MG63 (cell line): ENCODE measurements around the gene CDH20. TPM values are rescaled to one million over a fixed set of nuclear protein-coding genes. Genes with fewer than 3 reads are reported as not detected.

Experiments
- DNase-seq: peaks from one replicate; pipeline ENCODE4 v3.0.0-alpha.2; 2020
- H3K27me3 ChIP-seq: fragments of 250-450 bp; sonication (Bioruptor Pico); 2 replicates; pipeline ENCODE4 v1.5.1; 2020; ENCODE audit warnings: mild to moderate bottlenecking, moderate library complexity
- H3K36me3 ChIP-seq: fragments of 250-450 bp; sonication (Bioruptor Pico); 2 replicates; pipeline ENCODE4 v1.5.1; 2020; ENCODE audit warnings: mild to moderate bottlenecking, moderate library complexity
- H3K4me3 ChIP-seq: fragments of 250-450 bp; sonication (Bioruptor Pico); 2 replicates; pipeline ENCODE4 v1.5.1; 2020; ENCODE audit warnings: mild to moderate bottlenecking, moderate library complexity
- H3K9me3 ChIP-seq: fragments of 250-450 bp; sonication (Bioruptor Pico); 2 replicates; pipeline ENCODE4 v1.5.1; 2020; ENCODE audit warnings: mild to moderate bottlenecking, moderate library complexity
- total RNA-seq: library from RNA; depleted of rRNA; stranded (reverse); fragments of >200 nt; shearing (Covaris generic); gene quantifications from 2 replicates; pipeline ENCODE4 v1.2.3, GENCODE V29; 2014; ENCODE audit warnings: low replicate concordance

Gene CDH20
- total RNA-seq, 1 experiment from 2014 or later: not detected

DNA sequence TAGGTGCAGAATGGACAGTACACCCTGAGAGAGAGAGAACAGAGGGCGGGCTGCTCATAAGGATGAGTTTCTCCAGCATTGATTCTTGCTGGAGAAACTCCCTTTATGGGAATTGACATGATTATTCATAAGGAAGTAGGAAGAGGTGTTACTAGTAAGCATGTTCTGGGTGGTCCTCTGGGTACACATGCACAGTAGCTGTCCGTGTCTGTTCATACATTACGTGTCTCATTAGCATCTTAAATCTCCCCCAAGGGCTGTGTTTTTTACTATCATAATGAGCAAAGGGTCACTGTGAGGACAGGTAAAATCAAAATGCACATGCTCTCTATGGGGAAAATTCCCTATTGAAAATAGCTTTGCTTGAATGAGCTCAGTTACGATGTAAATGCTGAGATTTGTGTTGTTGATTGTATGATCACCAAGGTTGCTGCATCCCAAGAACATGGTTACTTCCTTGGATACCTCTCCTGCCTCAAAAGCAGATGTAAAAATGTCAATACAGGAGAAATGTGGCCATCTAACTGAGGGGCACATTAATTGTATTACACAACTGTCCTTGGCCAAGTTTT, 238.9 kb downstream of the CDH20 start:
- H3K4me3 ChIP-seq: no peak overlapping the region
- H3K36me3 ChIP-seq: no peaks in the 10 kb centered on the region
- peaks cover 8% of the 10 kb centered on the region for H3K9me3 ChIP-seq
- H3K27me3 ChIP-seq: no peaks in the 10 kb centered on the region
- DNase-seq: no peak

DNA sequence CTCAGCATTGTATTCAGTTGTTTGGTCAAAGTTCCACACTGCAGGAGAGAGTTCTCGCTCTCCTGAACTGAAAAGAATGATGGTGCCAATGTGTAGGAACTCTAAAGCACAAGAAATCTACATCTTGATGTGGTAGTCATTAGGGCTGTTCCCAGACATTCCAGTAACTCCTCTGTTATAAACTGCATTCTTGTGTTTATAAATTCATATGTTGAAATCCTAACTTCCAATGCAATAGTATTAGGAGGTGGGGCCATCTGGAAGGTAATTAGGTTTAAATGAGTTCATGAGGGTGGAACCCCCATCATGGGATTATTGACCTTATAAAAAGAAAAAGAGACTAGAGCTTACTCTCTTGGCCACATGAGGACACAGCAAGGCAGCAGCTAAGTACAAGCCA, 239.6 kb downstream of the CDH20 start:
- no peak for DNase-seq
- no peaks in the 10 kb centered on the region for H3K36me3 ChIP-seq
- no peaks in the 10 kb centered on the region for H3K27me3 ChIP-seq
- no peak overlapping the region for H3K4me3 ChIP-seq
- peaks cover 8% of the 10 kb centered on the region for H3K9me3 ChIP-seq

DNA sequence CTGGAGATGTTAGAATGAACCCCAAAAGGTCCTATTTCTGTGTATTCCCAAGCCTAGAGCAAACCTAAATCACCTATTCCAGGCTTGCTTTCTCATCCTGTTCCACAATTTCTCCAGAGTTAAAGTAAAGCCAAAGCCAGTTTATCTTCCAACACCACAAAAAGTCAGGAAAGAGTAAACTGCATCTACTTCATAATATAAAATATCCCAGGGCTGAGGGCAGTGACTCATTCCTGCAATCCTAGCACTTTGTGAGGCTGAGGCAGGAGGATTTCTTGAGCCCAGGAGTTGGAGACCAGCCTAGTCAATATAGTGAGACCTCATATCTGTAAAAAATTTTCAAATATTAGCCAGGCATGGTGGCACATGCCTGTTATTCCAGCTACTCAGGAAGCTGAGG, 241.4 kb downstream of the CDH20 start:
- DNase-seq: peak; percentile 17
- Histone ChIP-seq H3K4me3 (no peak overlapping the region), H3K27me3 (no peaks in the 10 kb centered on the region), H3K36me3 (no peaks in the 10 kb centered on the region), H3K9me3 (no peaks in the 10 kb centered on the region)

DNA sequence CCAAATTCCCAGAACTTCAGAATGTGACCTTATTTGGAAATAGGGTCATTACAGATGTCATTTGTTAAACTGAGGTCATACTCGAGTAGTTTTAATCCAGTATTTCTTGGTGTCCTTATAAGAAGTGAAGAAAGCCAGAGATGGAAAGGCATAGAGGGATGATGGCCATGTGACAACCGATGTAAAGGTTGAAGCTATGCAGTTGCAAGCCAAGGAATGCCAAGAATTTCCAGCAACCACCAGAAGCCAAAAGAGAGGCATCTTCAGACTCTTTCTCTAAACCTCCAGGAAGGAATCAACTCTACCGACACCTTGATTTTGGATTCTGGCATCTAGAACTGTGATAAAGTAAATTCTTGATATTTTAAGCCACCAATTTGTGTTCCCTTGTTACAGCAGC, 242.2 kb downstream of the CDH20 start:
- no peak for DNase-seq

DNA sequence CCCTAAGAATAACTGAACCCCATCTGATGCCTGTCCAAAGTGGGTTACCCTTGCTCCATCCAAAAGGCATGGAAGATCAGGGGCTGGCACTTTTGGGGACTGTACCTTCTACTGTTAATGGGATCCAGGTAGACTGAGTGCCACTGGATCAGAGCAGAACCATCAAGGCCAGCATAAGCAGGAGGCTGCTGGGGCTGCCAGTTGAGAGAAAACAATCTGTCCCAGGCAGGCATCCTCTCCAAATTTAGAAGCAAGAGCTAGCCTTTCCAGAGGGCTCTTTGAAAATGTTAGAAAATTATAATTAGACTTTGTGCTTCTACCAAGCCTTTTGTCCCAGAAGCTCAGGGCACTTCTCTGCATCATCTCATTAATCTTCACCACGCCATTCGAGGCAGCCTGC, 245.6 kb downstream of the CDH20 start:
- Histone ChIP-seq H3K27me3 (no peaks in the 10 kb centered on the region), H3K4me3 (no peak overlapping the region), H3K9me3 (no peaks in the 10 kb centered on the region), H3K36me3 (no peaks in the 10 kb centered on the region)
- no peak for DNase-seq

More for the DNA sequence above, 242.2 kb downstream of the CDH20 start:
- Histone ChIP-seq H3K4me3 (no peak overlapping the region), H3K9me3 (no peaks in the 10 kb centered on the region), H3K36me3 (no peaks in the 10 kb centered on the region), H3K27me3 (no peaks in the 10 kb centered on the region)

DNA sequence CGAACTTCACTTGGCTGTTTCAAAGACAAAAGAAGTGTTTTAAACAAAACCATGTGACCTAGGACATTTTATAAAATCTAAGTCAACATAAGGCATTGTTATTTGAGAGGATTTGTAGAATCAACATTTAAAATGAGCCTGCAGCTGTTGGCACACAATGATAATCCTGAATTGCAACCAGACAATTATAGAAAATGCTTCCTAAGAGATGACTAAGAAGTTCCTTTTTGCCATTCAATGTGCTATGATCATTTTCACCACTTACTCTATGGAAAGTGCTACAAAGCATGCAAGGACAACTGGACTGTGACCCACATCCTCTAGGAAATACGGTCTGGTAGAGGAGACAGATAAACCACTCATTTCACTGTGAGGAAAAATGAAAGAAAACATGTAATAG, 246.4 kb downstream of the CDH20 start:
- H3K36me3 ChIP-seq: no peaks in the 10 kb centered on the region
- H3K27me3 ChIP-seq: no peaks in the 10 kb centered on the region
- H3K9me3 ChIP-seq: no peaks in the 10 kb centered on the region
- DNase-seq: no peak
- no peak overlapping the region for H3K4me3 ChIP-seq

DNA sequence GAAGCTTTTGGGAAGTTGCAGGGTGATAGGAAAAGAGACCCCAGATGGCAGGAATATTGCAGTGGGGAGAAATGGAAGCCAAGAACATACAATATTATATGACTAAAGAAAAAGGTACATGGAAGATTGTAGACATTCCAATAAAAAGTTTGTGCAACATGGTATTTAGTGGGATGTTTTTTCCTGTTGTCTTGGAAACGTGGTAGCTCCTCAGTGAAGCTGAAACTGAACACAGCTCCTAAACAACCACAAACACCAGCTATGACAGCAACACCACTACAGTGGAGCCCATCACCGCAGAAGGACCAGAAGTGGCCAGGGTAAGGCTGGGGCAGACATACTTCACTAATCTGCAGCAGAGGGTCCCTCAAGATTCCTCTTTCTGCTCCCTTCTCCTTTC, 246.8 kb downstream of the CDH20 start:
- H3K4me3 ChIP-seq: no peak overlapping the region
- H3K27me3 ChIP-seq: no peaks in the 10 kb centered on the region
- H3K36me3 ChIP-seq: no peaks in the 10 kb centered on the region
- DNase-seq: no peak
- no peaks in the 10 kb centered on the region for H3K9me3 ChIP-seq

DNA sequence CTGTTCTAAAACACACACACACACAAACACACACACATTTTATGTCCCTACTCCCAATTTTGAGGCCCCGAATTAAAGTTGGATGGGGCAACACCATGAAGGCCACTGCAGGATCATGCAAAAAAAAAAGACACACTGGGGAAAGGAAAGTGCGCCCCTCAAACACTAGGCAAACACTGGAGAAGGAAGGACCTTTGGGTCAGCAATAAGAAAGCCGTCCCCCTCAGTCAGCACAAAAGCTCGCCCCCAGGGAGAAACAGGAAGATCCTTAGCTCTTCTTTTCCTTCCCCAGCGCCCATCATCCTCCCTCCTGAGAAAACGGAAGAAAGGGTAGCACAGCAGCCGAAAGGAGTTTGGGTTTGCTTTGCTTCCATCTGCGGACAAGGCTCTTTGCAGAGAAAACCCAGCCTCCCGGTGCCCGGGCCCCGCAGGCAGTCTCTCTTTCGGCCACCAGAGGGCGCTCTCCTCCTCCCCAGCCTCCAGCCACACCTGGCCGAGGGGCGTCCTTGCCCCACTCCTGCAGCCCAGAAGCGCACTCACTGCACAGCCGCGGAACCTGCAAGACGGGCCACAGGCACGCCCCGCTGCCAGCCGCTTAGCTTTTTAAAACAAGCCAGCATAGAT, 248.5 kb downstream of the CDH20 start:
- Histone ChIP-seq H3K27me3 (no peaks in the 10 kb centered on the region), H3K4me3 (peak overlapping the region; percentile 40), H3K36me3 (no peaks in the 10 kb centered on the region), H3K9me3 (no peaks in the 10 kb centered on the region; the same call in 1 of the 2 replicates)
- peak; percentile 48 for DNase-seq

DNA sequence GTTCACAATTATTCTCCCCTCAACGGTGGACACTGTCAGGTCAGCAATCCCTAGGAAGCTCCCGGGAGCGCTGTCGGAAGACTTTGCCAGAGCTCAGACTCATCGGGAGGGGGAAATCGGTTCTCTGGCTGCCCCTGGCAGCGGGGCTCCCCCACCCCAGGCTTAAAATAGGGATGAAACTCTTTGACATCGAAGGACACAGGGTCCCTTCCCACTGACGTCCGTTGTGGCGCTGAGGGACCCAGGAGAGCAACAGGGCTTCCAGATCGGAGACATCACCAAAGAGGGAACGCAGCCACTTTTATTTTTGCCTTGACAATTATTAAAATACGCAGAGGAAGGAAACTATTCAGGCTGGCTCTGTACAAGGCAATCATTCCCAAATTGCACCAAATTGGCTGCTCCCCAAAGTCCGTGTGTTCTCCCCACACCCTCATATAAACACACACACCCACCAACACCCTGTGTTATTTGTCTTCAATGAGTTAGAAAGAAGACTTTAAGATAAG, 249.0 kb downstream of the CDH20 start:
- Histone ChIP-seq H3K9me3 (no peaks in the 10 kb centered on the region; the same call in 1 of the 2 replicates), H3K27me3 (no peaks in the 10 kb centered on the region), H3K36me3 (no peaks in the 10 kb centered on the region), H3K4me3 (peak overlapping the region; percentile 40)
- no peak for DNase-seq

DNA sequence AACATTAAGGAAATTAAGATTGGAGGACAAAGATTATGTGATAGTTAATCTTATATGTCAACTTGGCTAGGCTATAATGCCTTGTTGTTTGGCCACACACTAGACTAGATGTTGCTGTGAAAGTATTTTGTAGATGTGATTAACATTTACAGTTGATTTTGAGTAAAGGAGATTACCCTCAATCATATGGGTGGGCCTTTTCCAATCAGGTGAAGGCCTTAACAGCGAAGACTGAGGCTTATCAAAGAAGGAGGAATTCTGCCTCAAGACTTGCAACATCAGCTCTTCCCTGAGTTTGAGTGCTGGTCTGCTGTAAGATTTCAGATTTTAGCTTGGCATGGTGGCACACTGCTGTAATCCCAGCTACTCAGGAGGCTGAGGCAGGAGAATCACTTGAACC, 250.3 kb downstream of the CDH20 start:
- Histone ChIP-seq H3K27me3 (no peaks in the 10 kb centered on the region), H3K4me3 (no peak overlapping the region), H3K36me3 (no peaks in the 10 kb centered on the region), H3K9me3 (no peaks in the 10 kb centered on the region; the same call in 1 of the 2 replicates)
- DNase-seq: no peak

DNA sequence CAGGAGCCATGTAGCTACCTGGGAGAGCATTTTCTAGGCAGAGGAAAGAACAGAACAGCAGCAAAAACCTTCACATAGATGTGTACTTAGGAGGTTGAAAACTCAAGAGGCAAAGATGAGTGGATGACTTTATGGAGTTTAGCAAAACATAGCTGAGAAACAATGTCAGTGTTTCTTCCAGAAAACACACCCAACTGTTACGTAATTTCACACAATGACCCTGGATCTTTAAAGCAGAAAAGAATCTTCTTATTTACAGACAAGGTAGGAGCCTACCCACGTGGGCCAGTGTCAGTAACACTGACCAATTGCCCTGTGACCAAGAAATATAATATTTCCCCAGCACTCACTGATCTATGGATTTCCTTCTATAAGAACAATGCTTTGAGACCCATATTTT, 254.6 kb downstream of the CDH20 start:
- DNase-seq: no peak
- H3K4me3 ChIP-seq: no peak overlapping the region
- no peaks in the 10 kb centered on the region for H3K36me3 ChIP-seq
- H3K9me3 ChIP-seq: no peaks in the 10 kb centered on the region; the same call in 1 of the 2 replicates
- H3K27me3 ChIP-seq: no peaks in the 10 kb centered on the region

DNA sequence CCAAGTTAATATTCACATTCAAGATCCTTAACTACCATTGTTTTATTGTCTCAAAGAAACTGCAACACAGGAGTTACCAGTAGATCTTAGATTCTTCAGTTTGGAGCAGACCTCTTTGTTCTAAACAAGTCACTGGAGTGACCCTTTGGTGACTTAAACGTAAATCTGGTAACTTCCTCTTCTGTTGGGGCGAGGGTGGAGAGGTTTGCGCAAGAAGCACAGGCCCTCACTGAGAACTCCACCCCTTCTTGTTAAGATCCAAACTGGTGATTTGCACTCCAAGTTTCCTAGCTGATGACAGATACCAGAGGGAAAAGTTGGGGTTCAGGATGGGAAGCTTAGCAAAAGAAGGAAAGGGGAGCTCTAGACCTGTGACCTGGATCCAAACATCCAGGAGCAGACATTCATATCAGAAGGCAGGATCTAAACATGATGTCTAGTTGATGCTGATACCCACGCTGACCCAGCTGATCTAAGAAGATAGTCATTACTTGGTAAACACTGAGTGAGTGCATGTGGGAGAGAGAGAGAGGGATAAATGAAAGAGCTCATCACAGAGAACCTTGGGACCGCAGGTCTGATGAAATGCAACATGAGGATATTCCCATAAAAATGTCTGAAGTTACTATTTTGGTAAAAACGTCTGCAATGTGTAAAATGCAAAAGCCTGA, 256.0 kb downstream of the CDH20 start:
- Histone ChIP-seq H3K9me3 (no peaks in the 10 kb centered on the region; the same call in 1 of the 2 replicates), H3K36me3 (no peaks in the 10 kb centered on the region), H3K27me3 (no peaks in the 10 kb centered on the region), H3K4me3 (no peak overlapping the region)
- DNase-seq: no peak

DNA sequence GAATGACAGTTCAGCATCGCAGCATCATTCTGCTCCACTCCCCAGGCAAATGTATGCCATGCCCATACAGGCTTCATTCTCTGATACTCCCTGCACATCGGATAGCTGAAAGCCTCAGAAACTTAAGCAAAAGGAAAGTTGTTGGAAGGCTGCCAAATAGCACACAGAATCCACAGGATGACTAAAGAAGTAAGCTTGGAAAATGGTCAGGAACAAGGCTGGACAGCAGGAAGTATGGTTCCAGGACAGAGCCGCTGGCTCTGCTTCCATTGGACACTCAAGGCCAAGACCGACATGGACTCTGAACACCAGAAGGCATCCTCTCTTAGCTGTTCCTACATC, 256.5 kb downstream of the CDH20 start:
- no peak for DNase-seq

DNA sequence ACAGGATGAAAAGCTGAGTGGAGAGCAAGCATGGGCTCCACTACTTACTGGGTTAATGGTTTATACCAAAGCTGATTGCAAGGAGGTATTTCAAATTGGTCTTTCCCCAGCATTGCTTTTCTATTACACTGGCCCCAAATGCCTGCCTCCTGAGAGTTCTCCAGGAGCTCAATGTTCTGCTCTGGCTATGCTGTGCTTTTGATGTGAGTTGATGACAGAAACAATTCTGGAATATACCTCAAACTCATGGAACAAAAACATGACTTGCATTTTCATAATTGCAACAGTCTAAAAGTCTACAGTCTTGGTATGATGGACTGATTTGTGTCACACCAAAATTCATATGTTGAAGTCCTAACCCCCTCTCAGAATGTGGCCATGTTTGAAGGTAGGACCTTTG, 258.0 kb downstream of the CDH20 start:
- no peaks in the 10 kb centered on the region for H3K9me3 ChIP-seq
- no peak for DNase-seq
- H3K4me3 ChIP-seq: no peak overlapping the region
- H3K36me3 ChIP-seq: no peaks in the 10 kb centered on the region
- no peaks in the 10 kb centered on the region for H3K27me3 ChIP-seq

More for the DNA sequence above, 256.5 kb downstream of the CDH20 start:
- H3K36me3 ChIP-seq: no peaks in the 10 kb centered on the region
- H3K9me3 ChIP-seq: no peaks in the 10 kb centered on the region; the same call in 1 of the 2 replicates
- H3K4me3 ChIP-seq: no peak overlapping the region
- no peaks in the 10 kb centered on the region for H3K27me3 ChIP-seq

DNA sequence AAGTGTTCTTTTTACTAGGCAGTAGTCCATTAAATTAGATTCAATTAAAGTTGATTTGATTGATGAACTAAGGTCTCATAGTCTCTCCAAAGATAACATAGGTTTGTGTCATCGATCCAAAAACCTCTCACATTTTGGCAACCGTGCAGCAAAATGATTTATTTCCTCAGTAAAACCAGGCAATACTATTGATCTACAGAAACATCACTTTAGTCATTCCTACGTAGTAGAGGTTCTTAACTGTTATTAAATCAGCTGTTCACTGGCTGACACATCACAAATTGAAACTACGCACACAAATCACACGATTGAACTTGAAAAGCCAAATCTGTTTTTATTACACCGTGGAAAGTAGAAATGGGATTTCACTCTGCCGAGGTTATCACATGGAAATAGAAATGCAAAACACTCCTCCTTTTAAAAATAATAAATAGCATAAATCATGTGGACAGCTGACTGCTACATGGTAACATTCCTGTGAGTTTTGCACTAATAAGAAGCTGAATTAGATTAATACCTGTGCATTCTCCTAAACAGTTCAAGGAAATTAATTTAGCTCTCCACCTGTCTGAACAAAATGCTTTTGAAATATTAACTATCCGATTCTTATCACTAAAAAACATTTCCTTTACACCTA, 262.5 kb downstream of the CDH20 start:
- Histone ChIP-seq H3K27me3 (no peaks in the 10 kb centered on the region), H3K4me3 (no peak overlapping the region), H3K36me3 (no peaks in the 10 kb centered on the region), H3K9me3 (no peaks in the 10 kb centered on the region)
- no peak for DNase-seq

DNA sequence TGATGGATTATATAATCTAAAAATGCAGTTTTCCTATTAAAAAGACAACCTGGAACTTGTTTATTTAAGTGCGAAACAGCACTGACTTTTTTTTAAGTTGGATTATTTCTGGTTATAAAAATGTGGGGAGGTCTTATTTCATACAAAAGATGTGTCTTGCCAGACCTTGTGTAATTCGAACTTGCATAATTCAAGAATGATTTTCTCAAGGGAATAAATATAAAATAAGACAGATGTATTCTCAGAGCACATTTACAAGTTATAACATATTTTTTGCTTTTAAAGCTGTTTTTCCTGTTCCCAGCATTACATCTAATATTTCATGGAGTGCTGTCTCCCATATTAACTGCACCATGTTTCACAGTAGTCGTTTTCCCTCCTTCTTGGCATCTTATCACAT, 263.1 kb downstream of the CDH20 start:
- H3K4me3 ChIP-seq: no peak overlapping the region
- DNase-seq: no peak
- H3K27me3 ChIP-seq: no peaks in the 10 kb centered on the region

DNA sequence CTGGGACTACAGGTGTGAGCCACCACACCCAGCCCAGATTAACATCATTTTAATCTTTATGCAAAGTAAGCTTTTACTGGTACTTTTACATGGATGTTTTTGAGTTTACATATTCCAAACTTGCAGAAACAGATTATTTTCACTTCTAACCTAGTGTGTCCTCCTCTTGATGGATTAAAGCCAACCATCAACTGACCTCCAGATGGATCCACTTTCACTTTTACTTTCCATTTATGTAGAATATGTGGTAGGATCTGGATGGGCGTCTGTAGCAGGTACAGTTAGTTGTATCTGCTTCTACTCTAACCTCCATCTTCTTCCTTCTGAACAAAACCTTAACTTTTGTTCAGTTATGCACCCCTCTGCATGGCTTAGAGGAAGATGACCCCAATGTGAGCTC, 264.1 kb downstream of the CDH20 start:
- no peak overlapping the region for H3K4me3 ChIP-seq
- DNase-seq: no peak
- H3K36me3 ChIP-seq: no peaks in the 10 kb centered on the region
- no peaks in the 10 kb centered on the region for H3K27me3 ChIP-seq
- H3K9me3 ChIP-seq: no peaks in the 10 kb centered on the region

More for the DNA sequence above, 263.1 kb downstream of the CDH20 start:
- H3K9me3 ChIP-seq: no peaks in the 10 kb centered on the region
- no peaks in the 10 kb centered on the region for H3K36me3 ChIP-seq
